H54 (cell line): Measurements from ENCODE around the gene GAS7.

Source experiments
- DNase-seq: peaks from one replicate; pipeline ENCODE4 v3.0.0; 2011; ENCODE audit warnings: low spot score, mixed read lengths; ENCODE audit not compliant: insufficient read length
- FAIRE-seq: peaks from 3 replicates; lab custom pipeline; 2011; peaks lifted over from hg19 to GRCh38; lab: Jason Lieb, UNC
- POLR2A ChIP-seq: IDR thresholded peaks from 2 replicates; pipeline ENCODE4 v1.6.1; 2011; ENCODE audit warnings: low read depth, mild to moderate bottlenecking, low read length

GAS7 gene

GRCh38 chr17:10215286-10215685 lies 16.9 kb upstream of the GAS7 start:
- FAIRE-seq (no peak), DNase-seq (no peak)
- TF ChIP-seq POLR2A, result no peak

GRCh38 chr17:10211666-10212065 lies 13.3 kb upstream of the GAS7 start:
- FAIRE-seq, result no peak
- no peak for TF ChIP-seq POLR2A
- no peak for DNase-seq

GRCh38 chr17:10210151-10210574 lies 11.8 kb upstream of the GAS7 start:
- DNase-seq (no peak), FAIRE-seq (no peak)
- TF ChIP-seq POLR2A, result no peak

DNA sequence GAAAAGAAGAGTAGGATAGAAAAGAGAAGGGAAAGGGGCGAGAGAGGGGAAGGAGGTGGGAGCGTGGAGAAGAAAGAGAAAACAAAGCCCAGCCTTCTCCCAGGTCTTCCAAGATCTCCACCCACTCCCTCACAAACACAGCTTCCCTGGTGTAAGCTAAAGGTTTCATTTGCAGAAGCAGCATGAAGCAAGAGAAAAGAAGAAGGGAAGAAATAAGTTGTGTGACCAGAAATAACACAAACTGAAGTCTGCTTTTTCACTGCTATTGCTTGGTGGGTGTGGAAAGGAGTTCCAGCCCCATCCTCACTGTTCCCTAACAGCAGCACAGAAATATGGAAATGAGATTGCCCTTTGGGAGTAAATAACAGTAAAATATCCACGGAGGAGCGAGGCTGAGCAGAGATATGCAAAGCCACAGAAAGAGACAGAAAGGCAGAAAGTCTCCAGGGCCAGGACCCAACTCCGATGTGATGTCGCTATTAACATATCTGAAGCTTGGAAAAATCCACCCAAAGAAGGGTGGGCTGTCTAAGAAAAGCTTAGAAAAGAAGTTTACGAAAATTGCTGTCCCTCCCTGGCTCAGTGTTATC lies 10.3 kb upstream of the GAS7 start:
- no peak for TF ChIP-seq POLR2A
- no peak for FAIRE-seq

GRCh38 chr17:10207153-10207552 lies 8.7 kb upstream of the GAS7 start:
- TF ChIP-seq POLR2A, result no peak
- FAIRE-seq (no peak), DNase-seq (no peak)

More for the DNA sequence above, 10.3 kb upstream of the GAS7 start:
- no peak for DNase-seq

- DNase-seq (no peak), FAIRE-seq (no peak)
- no peak for TF ChIP-seq POLR2A
Observed at GRCh38 chr17:10205549-10206185, 7.3 kb upstream of the GAS7 start.

DNA sequence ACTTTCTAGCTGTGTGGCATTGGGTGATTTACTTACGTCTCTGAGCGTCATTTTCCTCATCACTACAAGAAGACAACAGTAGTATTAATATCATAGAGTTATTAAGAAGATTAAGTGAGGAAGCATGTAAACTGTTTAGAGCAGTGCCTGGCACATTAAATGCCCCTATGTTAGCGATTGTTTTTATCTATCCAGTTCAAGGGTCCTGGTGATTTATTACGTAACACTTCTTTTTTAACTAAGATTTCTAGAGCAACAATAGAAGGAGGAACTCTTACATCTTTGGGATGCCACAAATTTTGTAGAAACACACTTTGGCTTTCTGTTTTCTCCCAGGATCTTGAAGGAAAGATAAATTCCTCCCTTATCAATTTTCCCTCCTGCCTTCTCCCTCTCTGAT lies 3.3 kb upstream of the GAS7 start:
- no peak for TF ChIP-seq POLR2A
- no peak for DNase-seq
- no peak for FAIRE-seq

DNA sequence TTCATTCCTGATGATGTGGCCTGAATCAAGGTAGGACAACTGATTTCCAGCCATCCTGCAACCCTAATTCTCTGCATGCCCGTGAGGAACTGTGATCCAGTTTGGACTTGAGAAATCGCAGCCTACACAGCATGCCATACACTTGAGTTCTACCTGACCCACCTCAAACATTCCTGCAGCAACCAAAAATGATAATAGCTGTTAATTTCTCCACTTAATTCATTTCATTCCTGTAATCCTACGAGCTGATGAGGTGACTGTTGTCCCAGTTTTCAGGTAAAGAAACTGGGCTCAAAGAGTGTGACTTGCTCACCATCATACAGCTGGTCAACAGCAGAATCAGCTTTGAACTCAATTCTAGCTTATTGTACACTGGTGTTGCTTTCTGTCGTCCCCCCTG lies 2.2 kb upstream of the GAS7 start:
- no peak for TF ChIP-seq POLR2A
- DNase-seq (no peak), FAIRE-seq (no peak)

DNA sequence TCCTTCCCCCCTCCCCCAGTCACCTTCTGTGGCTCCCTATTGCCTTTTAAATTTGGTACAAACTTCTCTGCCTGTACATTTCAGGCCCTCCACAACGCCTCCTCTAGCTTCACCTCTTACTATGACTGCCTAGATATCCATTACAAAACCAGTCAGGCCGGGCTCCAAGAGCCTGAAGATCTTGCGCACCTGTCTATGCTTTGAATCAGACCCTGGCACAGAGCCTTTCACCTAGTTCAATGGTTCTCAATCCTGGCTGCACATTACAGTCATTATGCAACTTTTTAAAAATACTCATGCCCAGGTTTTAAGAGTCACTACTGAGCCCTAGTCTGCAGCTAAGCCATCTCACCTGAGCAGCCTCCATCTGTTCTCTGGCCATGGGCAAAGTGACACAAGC lies 1.6 kb upstream of the GAS7 start:
- FAIRE-seq (no peak), DNase-seq (no peak)
- TF ChIP-seq POLR2A, result no peak

DNA sequence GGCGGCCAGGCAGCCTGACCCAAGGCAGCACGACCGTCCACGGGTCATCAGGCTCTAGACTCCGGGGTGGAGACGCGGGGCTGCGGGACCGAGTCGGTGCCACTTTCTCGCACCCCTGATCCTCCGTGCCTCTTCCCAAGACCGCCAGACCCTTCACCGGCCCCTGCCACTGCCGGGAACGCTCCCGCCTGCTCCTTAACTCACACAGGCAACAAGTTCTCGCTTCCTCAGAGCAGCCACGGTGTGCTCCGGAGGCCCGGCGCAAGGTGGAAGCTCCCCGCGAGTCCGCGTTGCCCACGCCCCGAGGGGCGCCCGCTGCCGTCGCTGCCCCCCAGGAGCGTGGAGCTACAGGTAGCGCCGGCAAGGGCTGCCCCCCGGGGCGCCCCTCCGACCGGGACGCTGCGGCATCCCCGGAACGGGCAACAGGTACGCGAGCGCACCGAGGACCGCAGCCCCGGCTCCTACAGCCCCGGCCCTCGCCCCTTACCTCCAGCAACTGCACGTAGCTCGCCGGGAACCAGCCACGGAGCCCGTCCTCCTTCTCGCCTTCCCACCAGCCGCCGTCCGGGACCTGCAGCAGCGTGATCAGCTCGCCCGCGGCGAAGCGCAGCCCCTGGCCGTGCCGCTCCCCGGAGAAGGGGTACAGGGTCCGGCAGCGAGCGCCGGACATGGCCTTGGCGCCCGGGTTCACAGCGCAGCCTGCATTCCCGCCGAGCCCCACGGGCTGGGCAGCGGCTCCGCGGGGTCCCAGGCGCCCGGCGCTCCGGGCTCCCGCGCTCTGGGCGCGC lies 491 bp downstream of the GAS7 start:
- FAIRE-seq (no peak), DNase-seq (no peak)
- TF ChIP-seq POLR2A, result no peak

GRCh38 chr17:10197362-10197720 lies 1.1 kb downstream of the GAS7 start:
- FAIRE-seq, result no peak
- TF ChIP-seq POLR2A, result no peak

DNA sequence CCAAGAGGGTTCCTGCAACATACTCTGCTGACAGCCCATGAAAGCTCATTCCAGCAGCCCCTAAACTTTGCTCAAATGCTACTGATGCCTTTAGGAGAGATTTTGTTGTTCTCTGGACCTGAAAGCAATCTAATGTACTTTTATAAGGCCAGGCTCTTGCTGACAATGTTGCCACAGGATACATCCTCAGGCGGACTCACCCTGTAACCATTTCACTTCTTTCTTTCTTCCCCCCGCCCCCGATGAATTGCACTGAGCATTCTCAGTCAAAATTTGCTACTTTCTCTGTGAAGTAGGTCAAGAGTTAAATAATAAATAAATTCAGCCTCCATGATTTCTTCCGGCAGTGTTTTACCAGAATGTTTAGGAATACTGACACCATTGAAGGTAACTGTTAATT lies 1.5 kb downstream of the GAS7 start:
- no peak for DNase-seq
- no peak for FAIRE-seq
- TF ChIP-seq POLR2A, result no peak

More at GRCh38 chr17:10197362-10197720, 1.1 kb downstream of the GAS7 start:
- no peak for DNase-seq

- no peak for TF ChIP-seq POLR2A
- no peak for FAIRE-seq
- DNase-seq, result no peak
Observed at GRCh38 chr17:10196384-10196895, 2.0 kb downstream of the GAS7 start.

- no peak for TF ChIP-seq POLR2A
- FAIRE-seq, result no peak
- DNase-seq, result no peak
Observed at GRCh38 chr17:10195090-10195805, 3.2 kb downstream of the GAS7 start.

GRCh38 chr17:10193632-10194031 lies 4.8 kb downstream of the GAS7 start:
- FAIRE-seq (no peak), DNase-seq (no peak)
- no peak for TF ChIP-seq POLR2A
